Measurements from ENCODE around the gene ATP2A1.
"Not testable (repeated sequence)": the region's sequence is repeated elsewhere in the genome, so short reads cannot be mapped to it uniquely, and the experiment has no call there.

ATP2A1 gene

DNA sequence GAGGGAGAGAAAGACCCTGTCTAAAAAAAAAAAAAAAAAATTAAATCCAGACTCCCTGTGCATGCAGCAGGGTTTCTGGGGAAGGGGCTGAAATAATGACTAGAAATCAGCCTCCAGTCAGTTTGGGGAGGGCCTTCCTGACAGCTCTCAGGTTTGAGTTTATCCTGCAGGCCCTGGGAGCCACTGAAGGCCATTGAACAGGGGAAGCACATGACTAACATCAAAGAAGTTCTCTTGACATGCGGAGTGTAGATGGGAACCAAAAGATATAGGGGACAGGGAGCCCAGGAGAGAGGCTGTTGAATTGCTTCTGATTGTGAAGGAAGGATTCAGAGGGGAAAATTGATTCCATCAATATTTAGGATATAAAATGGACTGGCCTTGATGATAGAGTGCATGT, 49.5 kb downstream of the ATP2A1 start:
- no peak for DNase-seq (ENCODE audit: low read depth, low spot score)
- no peak overlapping the region for H3K4me3 ChIP-seq (ENCODE audit: low read length)

DNA sequence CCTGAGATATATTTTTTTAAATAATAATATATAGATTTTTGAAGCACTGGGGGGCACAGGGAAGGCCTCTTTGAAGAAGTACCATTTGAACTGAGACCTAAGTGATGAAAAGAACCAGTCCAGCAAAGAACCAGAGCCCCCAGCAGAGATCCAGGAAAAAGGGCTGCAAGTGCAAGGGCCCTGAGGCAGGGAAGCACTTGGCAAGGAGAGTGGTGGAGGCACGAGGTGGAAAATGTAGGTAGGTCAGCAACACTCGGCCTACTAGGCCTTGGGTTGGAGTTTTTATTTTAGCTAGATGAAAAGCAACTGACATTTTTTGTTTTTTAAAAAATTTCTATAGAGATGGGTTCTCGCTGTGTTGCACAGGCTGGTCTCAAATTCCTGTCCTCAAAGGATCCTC, 51.9 kb downstream of the ATP2A1 start:
- no peak overlapping the region for H3K4me3 ChIP-seq (ENCODE audit: low read length)

DNA sequence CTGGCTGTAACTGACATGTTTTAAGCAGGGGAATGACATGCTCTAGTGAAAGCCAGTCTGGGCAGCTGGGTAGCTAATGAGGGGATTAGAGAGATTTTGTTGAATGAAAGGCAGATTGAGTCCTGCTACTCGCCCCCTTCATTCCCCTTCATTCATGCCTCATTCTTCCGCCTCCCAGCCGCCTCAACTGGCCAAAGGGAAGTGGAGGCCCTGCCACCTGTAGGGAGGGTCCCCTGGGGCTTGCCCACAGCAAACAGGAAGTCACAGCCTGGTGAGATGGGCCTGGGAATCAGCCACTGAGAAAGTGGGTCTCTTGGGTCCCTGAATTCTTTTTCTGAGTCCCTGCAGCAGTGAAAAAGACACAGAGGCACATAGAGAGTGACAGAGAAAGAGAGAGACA, 52.4 kb downstream of the ATP2A1 start:
- DNase-seq (ENCODE audit: low read depth, low spot score) = no peak
- H3K4me3 ChIP-seq (ENCODE audit: low read length) = no peak overlapping the region

More for the DNA sequence above, 51.9 kb downstream of the ATP2A1 start:
- DNase-seq (ENCODE audit: low read depth, low spot score) = no peak

DNA sequence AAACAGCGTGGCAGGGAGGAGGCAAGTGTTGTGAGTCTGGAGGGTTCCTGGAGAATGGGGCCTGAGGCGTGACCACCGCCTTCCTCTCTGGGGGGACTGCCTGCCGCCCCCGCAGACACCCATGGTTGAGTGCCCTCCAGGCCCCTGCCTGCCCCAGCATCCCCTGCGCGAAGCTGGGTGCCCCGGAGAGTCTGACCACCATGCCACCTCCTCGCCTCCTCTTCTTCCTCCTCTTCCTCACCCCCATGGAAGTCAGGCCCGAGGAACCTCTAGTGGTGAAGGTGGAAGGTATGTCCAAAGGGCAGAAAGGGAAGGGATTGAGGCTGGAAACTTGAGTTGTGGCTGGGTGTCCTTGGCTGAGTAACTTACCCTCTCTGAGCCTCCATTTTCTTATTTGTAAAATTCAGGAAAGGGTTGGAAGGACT, 53.5 kb downstream of the ATP2A1 start, which contains the start of gene CD19:
Gene CD19, plus strand, starts transcription at position 171 of the 425 bp plus-strand sequence. Its CDS starts 30 bp downstream, at position 201.
- DNase-seq (ENCODE audit: low read depth, low spot score) = no peak
- no peak within 1 kb of the TSS for H3K4me3 ChIP-seq (ENCODE audit: low read length)

DNA sequence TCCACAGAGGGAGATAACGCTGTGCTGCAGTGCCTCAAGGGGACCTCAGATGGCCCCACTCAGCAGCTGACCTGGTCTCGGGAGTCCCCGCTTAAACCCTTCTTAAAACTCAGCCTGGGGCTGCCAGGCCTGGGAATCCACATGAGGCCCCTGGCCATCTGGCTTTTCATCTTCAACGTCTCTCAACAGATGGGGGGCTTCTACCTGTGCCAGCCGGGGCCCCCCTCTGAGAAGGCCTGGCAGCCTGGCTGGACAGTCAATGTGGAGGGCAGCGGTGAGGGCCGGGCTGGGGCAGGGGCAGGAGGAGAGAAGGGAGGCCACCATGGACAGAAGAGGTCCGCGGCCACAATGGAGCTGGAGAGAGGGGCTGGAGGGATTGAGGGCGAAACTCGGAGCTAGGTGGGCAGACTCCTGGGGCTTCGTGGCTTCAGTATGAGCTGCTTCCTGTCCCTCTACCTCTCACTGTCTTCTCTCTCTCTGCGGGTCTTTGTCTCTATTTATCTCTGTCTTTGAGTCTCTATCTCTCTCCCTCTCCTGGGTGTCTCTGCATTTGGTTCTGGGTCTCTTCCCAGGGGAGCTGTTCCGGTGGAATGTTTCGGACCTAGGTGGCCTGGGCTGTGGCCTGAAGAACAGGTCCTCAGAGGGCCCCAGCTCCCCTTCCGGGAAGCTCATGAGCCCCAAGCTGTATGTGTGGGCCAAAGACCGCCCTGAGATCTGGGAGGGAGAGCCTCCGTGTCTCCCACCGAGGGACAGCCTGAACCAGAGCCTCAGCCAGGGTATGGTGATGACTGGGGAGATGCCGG, 54.3 kb downstream of the ATP2A1 start:
- H3K4me3 ChIP-seq (ENCODE audit: low read length) = no peak overlapping the region
- no peak for DNase-seq (ENCODE audit: low read depth, low spot score)

DNA sequence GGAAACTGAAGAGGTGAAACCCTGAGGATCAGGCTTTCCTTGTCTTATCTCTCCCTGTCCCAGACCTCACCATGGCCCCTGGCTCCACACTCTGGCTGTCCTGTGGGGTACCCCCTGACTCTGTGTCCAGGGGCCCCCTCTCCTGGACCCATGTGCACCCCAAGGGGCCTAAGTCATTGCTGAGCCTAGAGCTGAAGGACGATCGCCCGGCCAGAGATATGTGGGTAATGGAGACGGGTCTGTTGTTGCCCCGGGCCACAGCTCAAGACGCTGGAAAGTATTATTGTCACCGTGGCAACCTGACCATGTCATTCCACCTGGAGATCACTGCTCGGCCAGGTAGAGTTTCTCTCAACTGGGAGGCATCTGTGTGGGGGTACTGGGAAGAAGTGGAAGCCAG, 54.9 kb downstream of the ATP2A1 start:
- no peak overlapping the region for H3K4me3 ChIP-seq (ENCODE audit: low read length)
- DNase-seq (ENCODE audit: low read depth, low spot score) = no peak

DNA sequence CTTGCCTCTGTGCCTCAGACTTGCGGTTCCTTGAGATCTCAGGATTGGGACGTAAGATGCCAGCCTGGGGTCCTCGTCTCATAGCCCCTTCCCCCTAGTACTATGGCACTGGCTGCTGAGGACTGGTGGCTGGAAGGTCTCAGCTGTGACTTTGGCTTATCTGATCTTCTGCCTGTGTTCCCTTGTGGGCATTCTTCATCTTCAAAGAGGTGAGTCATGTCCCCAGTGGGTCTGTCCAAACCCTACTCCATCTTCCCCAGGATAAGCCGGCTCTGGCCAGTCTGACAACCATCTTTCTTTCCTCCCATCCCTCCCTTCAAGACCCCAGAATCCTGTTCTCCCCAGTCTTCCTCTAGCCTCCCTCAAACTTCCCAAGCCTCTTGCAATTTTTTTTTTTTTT, 57.1 kb downstream of the ATP2A1 start:
- DNase-seq (ENCODE audit: low read depth, low spot score) = no peak
- H3K4me3 ChIP-seq (ENCODE audit: low read length) = no peak overlapping the region

DNA sequence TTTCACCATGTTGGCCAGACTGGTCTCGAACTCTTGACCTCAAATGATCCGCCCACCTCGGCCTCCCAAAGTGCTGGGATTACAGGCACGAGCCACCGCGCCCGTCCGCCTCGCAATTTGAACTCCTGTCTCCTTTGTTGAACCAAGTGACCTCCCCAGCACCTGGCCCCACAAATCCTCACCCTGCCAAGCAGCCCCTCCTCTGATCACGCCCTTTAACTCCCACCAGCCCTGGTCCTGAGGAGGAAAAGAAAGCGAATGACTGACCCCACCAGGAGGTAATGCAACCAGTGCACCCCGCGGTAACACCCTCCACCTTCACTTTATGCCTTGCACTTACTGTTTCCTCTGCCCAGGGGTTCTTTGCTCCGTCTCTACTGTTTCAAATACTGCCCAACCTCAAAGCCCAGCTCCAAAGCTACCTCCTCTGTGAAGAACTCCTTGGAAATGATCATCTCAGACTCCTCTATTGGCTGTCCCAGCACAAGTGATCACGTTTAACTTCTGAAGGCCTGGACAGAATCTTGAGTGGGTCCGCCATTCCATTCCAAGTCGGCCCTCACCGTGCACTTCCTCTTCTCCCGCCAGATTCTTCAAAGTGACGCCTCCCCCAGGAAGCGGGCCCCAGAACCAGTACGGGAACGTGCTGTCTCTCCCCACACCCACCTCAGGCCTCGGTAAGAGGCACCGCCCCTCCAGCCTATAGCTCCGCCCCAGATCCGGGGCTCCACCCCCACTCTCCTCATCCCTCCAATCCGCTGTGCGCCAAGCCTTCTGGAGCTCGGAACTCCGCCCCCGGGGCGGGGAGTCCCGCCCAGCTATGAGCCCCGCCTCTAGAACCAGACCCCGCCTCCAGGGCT, 57.9 kb downstream of the ATP2A1 start:
- peak overlapping the region; percentile 18; the same call in 1 of the 2 replicates for H3K4me3 ChIP-seq (ENCODE audit: low read length)
- peak; percentile 69 for DNase-seq (ENCODE audit: low read depth, low spot score)

DNA sequence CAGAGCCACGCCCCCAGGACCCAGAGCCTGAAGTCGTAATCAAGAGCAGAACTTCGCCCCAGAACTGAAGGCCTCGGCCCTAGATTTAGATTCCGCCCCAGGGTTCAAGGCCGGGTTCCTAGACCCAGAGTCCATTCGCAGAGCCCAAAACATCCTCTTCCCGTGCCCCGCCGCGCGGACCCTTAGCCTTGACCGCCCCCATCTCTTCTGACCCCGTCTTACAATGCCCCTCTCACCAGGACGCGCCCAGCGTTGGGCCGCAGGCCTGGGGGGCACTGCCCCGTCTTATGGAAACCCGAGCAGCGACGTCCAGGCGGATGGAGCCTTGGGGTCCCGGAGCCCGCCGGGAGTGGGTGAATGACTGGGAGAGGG, 58.5 kb downstream of the ATP2A1 start:
- no peak for DNase-seq (ENCODE audit: low read depth, low spot score)
- no peak overlapping the region for H3K4me3 ChIP-seq (ENCODE audit: low read length)

DNA sequence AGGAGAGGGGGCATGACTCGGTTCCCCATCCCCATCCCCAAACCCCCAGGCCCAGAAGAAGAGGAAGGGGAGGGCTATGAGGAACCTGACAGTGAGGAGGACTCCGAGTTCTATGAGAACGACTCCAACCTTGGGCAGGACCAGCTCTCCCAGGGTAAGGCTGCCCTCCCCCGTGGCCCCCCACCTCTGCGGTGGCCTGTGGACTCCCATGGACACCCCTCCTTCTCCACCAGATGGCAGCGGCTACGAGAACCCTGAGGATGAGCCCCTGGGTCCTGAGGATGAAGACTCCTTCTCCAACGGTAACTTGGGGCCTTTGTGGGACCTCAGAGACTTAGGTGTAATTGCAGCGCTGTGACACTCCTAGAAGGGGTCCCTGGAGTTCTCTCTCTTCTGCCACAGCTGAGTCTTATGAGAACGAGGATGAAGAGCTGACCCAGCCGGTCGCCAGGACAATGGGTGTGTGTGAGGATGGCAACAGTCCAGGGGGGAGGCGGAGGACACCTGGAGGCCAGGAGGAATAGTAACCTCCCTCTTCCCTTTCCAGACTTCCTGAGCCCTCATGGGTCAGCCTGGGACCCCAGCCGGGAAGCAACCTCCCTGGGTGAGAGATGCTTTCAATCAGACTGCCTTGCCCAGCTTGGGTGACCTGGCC, 59.1 kb downstream of the ATP2A1 start:
- H3K4me3 ChIP-seq (ENCODE audit: low read length) = no peak overlapping the region
- DNase-seq (ENCODE audit: low read depth, low spot score) = no peak

DNA sequence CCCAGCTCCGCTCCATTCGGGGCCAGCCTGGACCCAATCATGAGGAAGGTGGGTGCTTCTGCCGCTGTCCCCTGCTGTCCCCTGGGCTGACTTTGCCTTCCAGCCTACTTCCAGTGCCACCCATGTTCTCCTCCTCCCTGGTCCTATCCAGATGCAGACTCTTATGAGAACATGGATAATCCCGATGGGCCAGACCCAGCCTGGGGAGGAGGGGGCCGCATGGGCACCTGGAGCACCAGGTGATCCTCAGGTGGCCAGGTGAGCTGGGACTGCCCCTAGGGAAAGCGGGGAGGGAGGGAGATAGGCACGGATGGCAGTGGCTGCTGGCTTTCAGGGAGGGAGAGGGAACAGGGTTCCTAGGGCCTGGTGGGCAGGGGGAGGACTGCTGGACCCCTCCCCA, 60.4 kb downstream of the ATP2A1 start:
- DNase-seq (ENCODE audit: low read depth, low spot score) = no peak
- no peak overlapping the region for H3K4me3 ChIP-seq (ENCODE audit: low read length)

DNA sequence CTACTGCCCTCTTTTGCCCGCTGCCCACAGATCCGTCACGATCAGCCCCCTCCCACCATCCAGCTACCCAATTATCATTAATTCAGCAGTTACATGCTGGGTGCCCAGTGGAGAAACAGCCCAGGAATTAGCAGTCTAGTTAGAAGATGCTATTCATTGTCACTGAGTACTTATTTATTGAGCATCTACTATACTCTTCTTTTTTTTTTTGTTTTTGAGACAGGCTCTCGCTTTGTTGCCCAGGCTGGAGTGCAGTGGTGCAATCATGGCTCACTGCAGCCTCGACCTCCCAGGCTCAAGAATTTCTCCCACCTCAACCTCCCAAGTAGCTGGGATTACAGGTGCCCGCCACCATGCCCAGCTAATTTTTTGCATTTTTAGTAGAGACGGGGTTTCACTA, 61.5 kb downstream of the ATP2A1 start:
- DNase-seq (ENCODE audit: low read depth, low spot score); H3K4me3 ChIP-seq (ENCODE audit: low read length): not testable (repeated sequence)

DNA sequence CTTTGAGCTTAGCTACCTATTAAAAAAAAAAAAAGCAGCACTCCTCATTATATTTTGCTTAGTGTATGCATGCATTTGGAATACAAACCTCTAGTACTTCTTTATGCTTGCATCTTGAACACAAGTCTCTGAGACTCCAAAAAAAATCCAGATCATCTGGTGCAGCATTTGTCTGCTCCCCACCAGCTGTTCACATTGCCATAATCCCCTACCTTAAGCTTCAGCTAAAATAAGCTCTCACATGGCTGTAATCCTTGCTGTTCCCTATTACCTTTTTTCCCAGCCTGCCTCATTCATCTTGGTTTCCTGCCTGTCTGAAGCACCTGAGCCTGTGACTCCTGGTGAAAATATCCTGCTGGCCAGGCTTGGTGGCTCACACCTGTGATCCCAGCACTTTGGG, 65.0 kb downstream of the ATP2A1 start:
- no peak for DNase-seq (ENCODE audit: low read depth, low spot score)
- H3K4me3 ChIP-seq (ENCODE audit: low read length) = no peak overlapping the region

DNA sequence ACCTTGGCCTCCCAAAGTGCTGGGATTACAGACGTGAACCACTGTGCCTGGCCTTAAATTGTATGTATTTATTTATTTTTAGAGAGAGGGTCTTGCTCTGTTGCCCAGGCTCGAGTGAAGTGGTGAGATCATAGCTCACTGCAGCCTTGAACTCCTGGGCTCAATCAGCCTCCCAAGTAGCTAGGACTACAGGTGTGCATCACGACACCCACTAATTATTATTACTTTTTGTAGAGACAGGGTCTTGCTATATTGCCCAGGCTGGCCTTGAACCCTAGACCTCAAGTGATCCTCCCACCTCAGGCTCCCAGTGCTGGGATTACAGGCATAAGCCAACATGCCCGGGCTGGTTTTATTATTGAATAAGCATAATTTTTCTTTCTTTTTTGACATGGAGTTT, 68.4 kb downstream of the ATP2A1 start:
- H3K4me3 ChIP-seq (ENCODE audit: low read length) = no peak overlapping the region
- DNase-seq (ENCODE audit: low read depth, low spot score) = no peak

DNA sequence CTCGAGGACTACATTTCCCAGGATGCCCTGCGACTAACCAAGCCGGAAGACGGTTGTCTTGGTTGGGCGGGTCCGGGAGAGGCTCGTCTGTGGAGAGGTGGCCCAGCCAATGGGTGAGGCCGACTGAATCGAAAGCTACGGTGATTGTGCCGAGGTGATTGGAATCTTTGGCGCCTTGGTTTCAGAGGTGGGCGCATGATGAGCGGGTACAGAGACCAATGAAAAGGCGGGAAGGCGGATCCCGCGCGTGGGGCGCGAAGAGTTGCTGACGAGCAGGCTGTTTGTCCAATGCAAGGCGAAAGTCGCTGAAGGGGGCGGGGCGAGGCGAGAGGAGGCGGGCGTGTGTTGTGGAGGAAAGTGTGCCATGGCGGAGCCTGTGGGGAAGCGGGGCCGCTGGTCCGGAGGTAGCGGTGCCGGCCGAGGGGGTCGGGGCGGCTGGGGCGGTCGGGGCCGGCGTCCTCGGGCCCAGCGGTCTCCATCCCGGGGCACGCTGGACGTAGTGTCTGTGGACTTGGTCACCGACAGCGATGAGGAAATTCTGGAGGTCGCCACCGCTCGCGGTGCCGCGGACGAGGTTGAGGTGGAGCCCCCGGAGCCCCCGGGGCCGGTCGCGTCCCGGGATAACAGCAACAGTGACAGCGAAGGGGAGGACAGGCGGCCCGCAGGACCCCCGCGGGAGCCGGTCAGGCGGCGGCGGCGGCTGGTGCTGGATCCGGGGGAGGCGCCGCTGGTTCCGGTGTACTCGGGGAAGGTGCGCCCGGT, 72.5 kb downstream of the ATP2A1 start, which contains the start of gene NFATC2IP:
Gene NFATC2IP, plus strand, starts transcription at position 290 of the 762 bp plus-strand sequence. Its CDS starts 75 bp downstream, at position 365.
- H3K4me3 ChIP-seq (ENCODE audit: low read length) = peak within 1 kb of the TSS; percentile 82
- peak; percentile 100 for DNase-seq (ENCODE audit: low read depth, low spot score)

DNA sequence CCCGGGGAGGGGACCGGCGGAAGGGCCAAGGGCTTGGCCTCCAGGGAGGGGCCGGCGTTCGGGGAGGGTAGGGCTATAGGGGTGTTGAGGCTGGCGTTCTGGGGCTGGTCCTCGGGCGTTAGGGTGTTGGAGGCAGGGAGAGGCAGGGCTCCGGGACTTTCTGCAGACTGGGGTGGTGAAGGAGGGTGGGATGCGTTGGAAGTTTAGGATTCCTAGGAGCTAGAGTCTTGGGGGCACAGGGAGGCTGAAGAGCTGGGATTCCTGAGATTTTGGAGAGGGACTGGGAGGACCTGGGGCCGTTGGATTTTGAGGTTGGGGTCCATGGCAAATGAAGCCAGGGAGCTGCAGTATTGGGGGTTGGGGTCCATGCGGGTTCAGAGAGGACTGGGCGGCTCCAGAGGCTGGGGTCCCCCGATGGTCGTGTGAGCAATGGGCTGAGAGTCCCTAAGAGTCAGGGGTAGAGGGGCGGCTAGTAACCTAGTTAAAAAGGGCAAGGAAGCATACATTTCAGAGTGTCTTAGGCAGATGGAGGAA, 73.2 kb downstream of the ATP2A1 start:
- no peak for DNase-seq (ENCODE audit: low read depth, low spot score)
- peak overlapping the region; percentile 82 for H3K4me3 ChIP-seq (ENCODE audit: low read length)

Data from Jurkat, Clone E6-1 (cell line).